K562 (cell line): ENCODE results near the gene TMC4. TPM values are rescaled to one million over a fixed set of nuclear protein-coding genes. Genes with fewer than 3 reads are reported as not detected.

ENCODE experiments used
- ATAC-seq: fragments of 200-7000 bp; cut with Tn5 transposase; 3 replicates; pipeline ENCODE4 v1.9.1; 2020; ENCODE audit warnings: moderate library complexity
- BruUV-seq: library from RNA; stranded (reverse); fragments of 400-500 nt; replicated peaks from 2 replicates; lab custom pipeline; 2021; lab: Mats Ljungman, UMichigan
- CTCF ChIA-PET: fragments of 300-600 bp; formaldehyde crosslinking; extraction: SDS; loops from one replicate; lab custom pipeline; 2021; ENCODE audit warnings: low intra/inter-chr PET ratio; lab: Yijun Ruan, JAX
- POLR2A ChIA-PET: fragments of 300-600, 350-650 bp; sonication (Branson Sonifier 250); formaldehyde crosslinking; extraction: SDS; loops from one replicate; lab custom pipeline; 2021; ENCODE audit warnings: antibody characterized with exemption, inconsistent platforms; lab: Yijun Ruan, JAX
- DNase-seq, 4 experiments: peaks; one replicate each; pipeline versions ENCODE4 v3.0.0 to v3.0.0-alpha.2; 2011 to 2018; ENCODE audit warnings: low spot score in 3 of 4, mixed read lengths in 3 of 4; ENCODE audit errors: extremely low read depth in 1 of 4
- FAIRE-seq: peaks from 2 replicates; lab custom pipeline; 2011; peaks lifted over from hg19 to GRCh38; lab: Jason Lieb, UNC
- H2AFZ ChIP-seq: 2 replicates; pipeline ENCODE4 v1.6.0; 2011; ENCODE audit warnings: low read depth, low read length, control low read depth, inconsistent platforms
- H3K27ac ChIP-seq: fragments of 200-600 bp; 3 replicates; pipeline ENCODE4 v1.8.0; 2011; ENCODE audit warnings: low read depth, mild to moderate bottlenecking, control low read depth, inconsistent platforms, low read length, moderate library complexity, mixed read lengths; ENCODE audit errors: extremely low read depth
- H3K27me3 ChIP-seq, 2 experiments: fragments of 300-600 bp in 1 of 2; 2 replicates in 1 of 2; 3 replicates in 1 of 2; pipeline versions ENCODE4 v1.6.0 to v1.8.0; 2011; ENCODE audit warnings: inconsistent platforms in 2 of 2, low read length in 2 of 2, mild to moderate bottlenecking in 1 of 2, mixed read lengths in 1 of 2, moderate library complexity in 1 of 2; ENCODE audit not compliant: control insufficient read depth in 2 of 2, insufficient read depth in 2 of 2
- H3K36me3 ChIP-seq: fragments of 300-600 bp; 3 replicates; pipeline ENCODE4 v1.8.0; 2011; ENCODE audit warnings: mild to moderate bottlenecking, low read length, inconsistent platforms; ENCODE audit not compliant: control insufficient read depth, insufficient read depth
- H3K4me1 ChIP-seq, 2 experiments: fragments of 200-600 bp in 1 of 2; replicated peaks in 1 of 2; 2 replicates in 1 of 2; 3 replicates in 1 of 2; pipeline versions ENCODE4 v1.5.1 to v1.8.0; 2011; ENCODE audit warnings: inconsistent platforms in 2 of 2, low read length in 2 of 2, mild to moderate bottlenecking in 1 of 2, mixed read lengths in 1 of 2, moderate library complexity in 1 of 2; ENCODE audit not compliant: control insufficient read depth in 2 of 2, insufficient read depth in 2 of 2
- H3K4me2 ChIP-seq: 2 replicates; pipeline ENCODE4 v1.6.1; 2011; ENCODE audit warnings: low read length, control low read depth, inconsistent platforms, mixed read lengths; ENCODE audit not compliant: insufficient read depth
- H3K4me3 ChIP-seq: fragments of 200-600 bp; sonication (generic), shearing (Covaris generic); 2 replicates; pipeline ENCODE4 v1.5.1; 2016; ENCODE audit warnings: control low read depth, inconsistent platforms
- H3K79me2 ChIP-seq: fragments of 200-600 bp; 3 replicates; pipeline ENCODE4 v1.8.0; 2011; ENCODE audit warnings: low read length, inconsistent platforms; ENCODE audit not compliant: control insufficient read depth, insufficient read depth
- H3K9ac ChIP-seq, 2 experiments: 2 replicates each; pipeline versions ENCODE4 v1.6.0 to v1.6.1; 2011; ENCODE audit warnings: low read depth in 2 of 2, low read length in 2 of 2, control low read depth in 1 of 2, inconsistent platforms in 1 of 2, mild to moderate bottlenecking in 1 of 2, mixed read lengths in 1 of 2; ENCODE audit not compliant: insufficient read depth in 1 of 2
- H3K9me1 ChIP-seq: one replicate; pipeline ENCODE4 v1.6.0; 2011; ENCODE audit warnings: inconsistent platforms, mild to moderate bottlenecking, low read length, moderate library complexity; ENCODE audit not compliant: control insufficient read depth, insufficient read depth
- H3K9me3 ChIP-seq: replicated peaks from 2 replicates; pipeline ENCODE4 v1.5.1; 2011; ENCODE audit warnings: low read depth, low read length, inconsistent platforms; ENCODE audit not compliant: control insufficient read depth, insufficient read depth
- H4K20me1 ChIP-seq: replicated peaks from 2 replicates; pipeline ENCODE4 v1.6.1; 2011; ENCODE audit warnings: low read length, inconsistent platforms, mixed read lengths; ENCODE audit not compliant: control insufficient read depth, insufficient read depth
- BACH1 ChIP-seq: fragments of 200-800 bp; sonication (Bioruptor generic); IDR thresholded peaks from 2 replicates; pipeline ENCODE4 v1.6.1; 2016; ENCODE audit warnings: missing genetic modification characterization, missing compliant biosample characterization
- CHD1 ChIP-seq: fragments of 200-600 bp; sonication (generic); IDR thresholded peaks from one replicate; pipeline ENCODE4 v1.6.1; 2012; ENCODE audit warnings: mild to moderate bottlenecking, moderate library complexity, low read length, inconsistent platforms
- EWSR1 ChIP-seq: fragments of 450-650 bp; IDR thresholded peaks from 2 replicates; pipeline ENCODE4 v1.6.1; 2018; ENCODE audit warnings: borderline replicate concordance, mild to moderate bottlenecking, low read depth, moderate library complexity; ENCODE audit not compliant: partially characterized antibody
- HDAC1 ChIP-seq, 2 experiments: fragments of 450-650 bp; IDR thresholded peaks; 2 replicates each; pipeline ENCODE4 v1.6.1; 2016 to 2017; ENCODE audit warnings: inconsistent platforms in 1 of 2, mild to moderate bottlenecking in 1 of 2, moderate library complexity in 1 of 2
- KLF1 ChIP-seq: fragments of 450-650 bp; IDR thresholded peaks from 2 replicates; pipeline ENCODE4 v1.6.1; 2016; ENCODE audit warnings: missing genetic modification characterization, missing compliant biosample characterization
- MXD1 ChIP-seq: fragments of 250-450 bp; sonication (Bioruptor Pico); IDR thresholded peaks from 2 replicates; pipeline ENCODE4 v1.8.0; 2021; ENCODE audit warnings: borderline replicate concordance, mild to moderate bottlenecking, moderate library complexity; ENCODE audit not compliant: poor library complexity, severe bottlenecking
- NBN ChIP-seq: fragments of 450-650 bp; IDR thresholded peaks from 2 replicates; pipeline ENCODE4 v1.6.1; 2016; ENCODE audit warnings: low read depth, mild to moderate bottlenecking
- NELFE ChIP-seq: IDR thresholded peaks from 2 replicates; pipeline ENCODE4 v1.6.1; 2011; ENCODE audit warnings: mild to moderate bottlenecking; ENCODE audit not compliant: insufficient read depth, insufficient read length
- NFE2L1 ChIP-seq: fragments of 450-650 bp; IDR thresholded peaks from 2 replicates; pipeline ENCODE4 v1.6.1; 2016; ENCODE audit warnings: missing genetic modification characterization, low read depth, mild to moderate bottlenecking, missing compliant biosample characterization, moderate library complexity, borderline replicate concordance
- SP1 ChIP-seq: sonication (generic); formaldehyde crosslinking; IDR thresholded peaks from 2 replicates; pipeline ENCODE4 v1.8.1; 2022; ENCODE audit warnings: mild to moderate bottlenecking, missing genetic modification reagents
- SREBF2 ChIP-seq: sonication (generic); formaldehyde crosslinking; IDR thresholded peaks from 2 replicates; pipeline ENCODE4 v1.4.0; 2020; ENCODE audit warnings: mild to moderate bottlenecking, missing genetic modification reagents
- TRIM25 ChIP-seq: fragments of 450-650 bp; IDR thresholded peaks from 2 replicates; pipeline ENCODE4 v1.7.0; 2016; ENCODE audit warnings: borderline replicate concordance
- ZFPM2 ChIP-seq: fragments of 250-450 bp; sonication (Bioruptor Pico); IDR thresholded peaks from 2 replicates; pipeline ENCODE4 v1.5.1; 2022; ENCODE audit warnings: mild to moderate bottlenecking
- ZNF354B ChIP-seq: fragments of 250-450 bp; sonication (Bioruptor Pico); IDR thresholded peaks from 2 replicates; pipeline ENCODE4 v1.4.0; 2020
- ZNF41 ChIP-seq: fragments of 250-450 bp; sonication (Bioruptor Pico); conservative IDR thresholded peaks from 2 replicates; pipeline ENCODE4 v1.4.0; 2020; ENCODE audit warnings: mild to moderate bottlenecking
- ZNF589 ChIP-seq: fragments of 200-800 bp; sonication (Bioruptor generic); IDR thresholded peaks from 2 replicates; pipeline ENCODE4 v1.6.1; 2016; ENCODE audit warnings: low read depth, missing genetic modification characterization, missing compliant biosample characterization
- ZNF717 ChIP-seq: fragments of 250-450 bp; sonication (Bioruptor Pico); IDR thresholded peaks from 2 replicates; pipeline ENCODE4 v1.5.0; 2021
- ZNF766 ChIP-seq: fragments of 200-800 bp; sonication (Bioruptor generic); conservative IDR thresholded peaks from 2 replicates; pipeline ENCODE4 v1.6.1; 2016; ENCODE audit warnings: missing genetic modification characterization, missing compliant biosample characterization
- WGBS: fragments of 100-300 bp; shearing (Covaris generic); methylation state at CpG from one replicate; pipeline ENCODE4 v1.1.6; 2016; ENCODE audit warnings: low coverage, mixed read lengths; ENCODE audit not compliant: insufficient coverage; ENCODE audit errors: missing lambda C conversion rate; 5-methylcytosine and 5-hydroxymethylcytosine counted together
- in situ Hi-C: fragments of 300-500 bp; cut with MboI; formaldehyde crosslinking; loops from 4 replicates; pipeline ENCODE4 v1.15.0; 2018; ENCODE audit warnings: inconsistent platforms, mixed read lengths
- intact Hi-C: fragments of 100-400 bp; cut with micrococcal nuclease; formaldehyde crosslinking; loops from 2 replicates; pipeline ENCODE4 v1.14.2; 2022
- polyA plus RNA-seq, 8 experiments: library from polyadenylated mRNA; depleted of rRNA in 4 of 8; stranded (reverse) in 5 of 8; unstranded in 3 of 8; fragments of >200 nt; fragmentation: Nextera tagmentation in 2 of 8; fragmentation: Illumina TruSeq in 1 of 8; extraction: Ambion mirVana in 2 of 8; extraction: Trizol in 1 of 8; gene quantifications; 2 replicates each; pipeline versions ENCODE4 v1.2.1 to v1.2.3, GENCODE V29; 2011 to 2014; ENCODE audit warnings: inconsistent platforms in 1 of 8, missing spikeins in 1 of 8
- total RNA-seq, 7 experiments: library from RNA; depleted of rRNA in 6 of 7; stranded (reverse); fragments of >200 nt in 6 of 7; fragmentation: Illumina TruSeq in 2 of 7; extraction: Trizol in 2 of 7; gene quantifications; 2 replicates each; pipeline versions ENCODE4 v1.2.1 to v1.2.3, GENCODE V29; 2011 to 2021; ENCODE audit warnings: low replicate concordance in 1 of 7
- TF ChIP-seq, protein P1 (sequence below): fragments of 250-450 bp; sonication (Bioruptor Pico); IDR thresholded peaks from 2 replicates; pipeline ENCODE4 v1.5.0; 2021

Gene TMC4
- total and polyA plus RNA-seq, 9 of the 15 experiments (the other 6 are each of a cell fraction or from before 2014, with no cell fraction given), result 0.12 to 0.79 (median 0.36) TPM; not detected in 2

DNA sequence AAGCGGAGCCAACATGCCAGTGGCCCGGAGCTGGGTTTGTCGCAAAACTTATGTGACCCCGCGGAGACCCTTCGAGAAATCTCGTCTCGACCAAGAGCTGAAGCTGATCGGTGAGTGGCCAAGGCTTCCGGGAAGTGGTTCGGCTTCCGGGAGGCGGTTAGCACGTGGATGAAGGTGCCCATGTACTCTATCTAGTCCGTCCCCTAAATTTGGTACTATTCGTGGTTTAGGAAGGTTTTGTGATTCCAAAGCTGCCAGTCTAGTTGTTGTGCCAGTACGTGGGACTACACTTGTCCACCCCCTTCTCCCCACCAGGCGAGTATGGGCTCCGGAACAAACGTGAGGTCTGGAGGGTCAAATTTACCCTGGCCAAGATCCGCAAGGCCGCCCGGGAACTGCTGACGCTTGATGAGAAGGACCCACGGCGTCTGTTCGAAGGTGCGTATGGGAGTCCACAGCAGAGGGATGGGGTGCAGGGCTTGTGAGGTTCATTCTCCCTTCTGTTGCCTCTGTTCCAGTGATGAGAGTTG lies 28.3 kb upstream of the TMC4 start:
- peaks cover 53% of the 10 kb centered on the region for H4K20me1 ChIP-seq
- WGBS, result under 1% methylated on average over 24 of the region's 28 CpGs
- no peak; the same call in 2 of the 3 replicates for ATAC-seq
- TF ChIP-seq KLF1 (tag), result no peak
- 0 out of 2 replicates have a peak, but pooled peaks have one; percentile 2 for TF ChIP-seq ZFPM2 (CRISPR knock-in tag)
- TF ChIP-seq ZNF41 (CRISPR knock-in tag), result no peak
- TF ChIP-seq HDAC1 (IDR thresholded peaks at IDR 0.05), result peak in 1 of 2 experiments; percentile 65; a peak in 2 of 4 replicates
- 0 out of 2 replicates have a peak, but pooled peaks have one; percentile 46 for TF ChIP-seq ZNF589
- TF ChIP-seq, protein P1, sequence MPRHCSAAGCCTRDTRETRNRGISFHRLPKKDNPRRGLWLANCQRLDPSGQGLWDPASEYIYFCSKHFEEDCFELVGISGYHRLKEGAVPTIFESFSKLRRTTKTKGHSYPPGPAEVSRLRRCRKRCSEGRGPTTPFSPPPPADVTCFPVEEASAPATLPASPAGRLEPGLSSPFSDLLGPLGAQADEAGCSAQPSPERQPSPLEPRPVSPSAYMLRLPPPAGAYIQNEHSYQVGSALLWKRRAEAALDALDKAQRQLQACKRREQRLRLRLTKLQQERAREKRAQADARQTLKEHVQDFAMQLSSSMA (CRISPR knock-in tag), result 0 out of 2 replicates have a peak, but pooled peaks have one; percentile 21
- peak; percentile 99 for TF ChIP-seq CHD1
- TF ChIP-seq BACH1 (tag), result no peak
- no peak for TF ChIP-seq SREBF2 (CRISPR knock-in tag)
- no peak for TF ChIP-seq EWSR1
- no peak; the same call in 1 of the 2 replicates for TF ChIP-seq ZNF717 (CRISPR knock-in tag)
- TF ChIP-seq MXD1 (CRISPR knock-in tag), result peak; percentile 38
- TF ChIP-seq ZNF354B (CRISPR knock-in tag), result no peak
- no peak for TF ChIP-seq NELFE
- no peak for TF ChIP-seq NBN
- no peak for TF ChIP-seq NFE2L1 (tag)
- TF ChIP-seq ZNF766 (CRISPR knock-in tag), result peak; percentile 14; the same call in 1 of the 2 replicates
- no peak for TF ChIP-seq SP1 (CRISPR knock-in tag)
- TF ChIP-seq TRIM25, result peak; percentile 81; the same call in 1 of the 2 replicates

More for the DNA sequence above, 28.3 kb upstream of the TMC4 start:
- H3K4me3 ChIP-seq, result peak overlapping the region; percentile 68
- intact Hi-C loops (loop anchor here (2.0 kb wide), 1 partner anchor 64 kb away; the partner anchor contains the start of gene CNOT3), in situ Hi-C loops (no loop called here)
- H3K9me1 ChIP-seq, result peaks cover 3% of the 10 kb centered on the region
- ChIA-PET CTCF (no interaction called here), POLR2A (interaction anchor here (0.6 to 5.3 kb wide), 19 partner anchors 10 to 260 kb away, joined by 3 to 206 read pairs (median 6); partner anchors contain the start of genes CNOT3, LENG1, MBOAT7 and PRPF31)
- peaks cover 59% of the 10 kb centered on the region for H3K79me2 ChIP-seq
- peaks cover 58% of the 10 kb centered on the region for H3K36me3 ChIP-seq
- DNase-seq (peak in 1 of 4 experiments; percentile 31), FAIRE-seq (no peak)
- peak overlapping the region; percentile 96 for H3K27ac ChIP-seq
- H3K9ac ChIP-seq, result peak overlapping the region; percentile 98 to 99
- H2AFZ ChIP-seq, result peak overlapping the region; percentile 78
- no peaks in the 10 kb centered on the region for H3K9me3 ChIP-seq
- H3K27me3 ChIP-seq, result no peaks in the 10 kb centered on the region
- peaks cover 23 to 32% of the 10 kb centered on the region in 2 experiments for H3K4me1 ChIP-seq
- peak overlapping the region; percentile 89 for H3K4me2 ChIP-seq
- TSS peak; percentile 68 for BruUV-seq
